Keratinocyte (primary cell): ENCODE data around the gene CALML5. TPM values are rescaled to one million over a fixed set of nuclear protein-coding genes. Genes with fewer than 3 reads are reported as not detected.
A peak's percentile ranks its signal among the peaks of the same experiment; 100 is the strongest.

Experiments
- DNase-seq: peaks from one replicate; pipeline ENCODE4 v3.0.0-alpha.2; 2011; ENCODE audit warnings: low read depth, missing footprints, low spot score
- FAIRE-seq: peaks from 2 replicates; lab custom pipeline; 2011; peaks lifted over from hg19 to GRCh38; lab: Jason Lieb, UNC
- H2AFZ ChIP-seq: 2 replicates; pipeline ENCODE4 v1.6.0; 2012; ENCODE audit warnings: low read length, control low read depth, inconsistent platforms; ENCODE audit not compliant: control insufficient read depth
- H3K27ac ChIP-seq: 2 replicates; pipeline ENCODE4 v1.5.1; 2011; ENCODE audit warnings: low read length; ENCODE audit not compliant: control insufficient read depth, insufficient read depth
- H3K27me3 ChIP-seq: 3 replicates; pipeline ENCODE4 v1.6.0; 2011; ENCODE audit warnings: low read length; ENCODE audit not compliant: control insufficient read depth, insufficient read depth; ENCODE audit errors: extremely low read depth
- H3K36me3 ChIP-seq, 2 experiments: 2 replicates in 1 of 2; 3 replicates in 1 of 2; pipeline ENCODE4 v1.5.1; 2011; ENCODE audit warnings: low read length in 2 of 2, mild to moderate bottlenecking in 1 of 2; ENCODE audit not compliant: control insufficient read depth in 2 of 2, insufficient read depth in 2 of 2; ENCODE audit errors: extremely low read depth in 1 of 2
- H3K4me1 ChIP-seq: 3 replicates; pipeline ENCODE4 v1.5.1; 2011; ENCODE audit warnings: low read length; ENCODE audit not compliant: control insufficient read depth, insufficient read depth; ENCODE audit errors: extremely low read depth
- H3K4me2 ChIP-seq: 3 replicates; pipeline ENCODE4 v1.6.0; 2011; ENCODE audit warnings: low read depth, low read length; ENCODE audit not compliant: control insufficient read depth, insufficient read depth; ENCODE audit errors: extremely low read depth
- H3K4me3 ChIP-seq, 3 experiments: fragments of 200-600 bp in 1 of 3; sonication (generic) in 1 of 3; 2 replicates in 2 of 3; 3 replicates in 1 of 3; pipeline ENCODE4 v1.5.1; 2011 to 2016; ENCODE audit warnings: low read length in 3 of 3, mild to moderate bottlenecking in 3 of 3, control low read depth in 2 of 3, inconsistent platforms in 1 of 3, low read depth in 1 of 3, mixed read lengths in 1 of 3, mixed run types in 1 of 3, moderate library complexity in 1 of 3; ENCODE audit not compliant: control insufficient read depth in 2 of 3, insufficient read depth in 2 of 3; ENCODE audit errors: extremely low read depth in 1 of 3
- H3K79me2 ChIP-seq: 2 replicates; pipeline ENCODE4 v1.6.0; 2012; ENCODE audit warnings: low read length; ENCODE audit not compliant: control insufficient read depth, insufficient read depth
- H3K9ac ChIP-seq: 3 replicates; pipeline ENCODE4 v1.6.0; 2011; ENCODE audit warnings: low read length; ENCODE audit not compliant: control insufficient read depth, insufficient read depth; ENCODE audit errors: extremely low read depth
- H3K9me1 ChIP-seq: 3 replicates; pipeline ENCODE4 v1.6.0; 2011; ENCODE audit warnings: low read length; ENCODE audit not compliant: control insufficient read depth, insufficient read depth; ENCODE audit errors: extremely low read depth
- H3K9me3 ChIP-seq: 2 replicates; pipeline ENCODE4 v1.5.1; 2012; ENCODE audit warnings: low read depth, low read length; ENCODE audit not compliant: control insufficient read depth
- H4K20me1 ChIP-seq: 3 replicates; pipeline ENCODE4 v1.6.0; 2011; ENCODE audit warnings: low read length; ENCODE audit not compliant: control insufficient read depth, insufficient read depth; ENCODE audit errors: extremely low read depth
- EZH2 ChIP-seq: IDR thresholded peaks from one replicate; pipeline ENCODE4 v1.6.1; 2012; ENCODE audit warnings: inconsistent platforms, mild to moderate bottlenecking, low read length, moderate library complexity
- dilution Hi-C: fragments of 300-500 bp; cut with MboI; formaldehyde crosslinking; loops from one replicate; pipeline ENCODE4 v1.7.0; 2020; ENCODE audit warnings: low sequenced_read_pairs; ENCODE audit not compliant: extremely low pct_ligation_motif_present
- polyA plus RNA-seq, 5 experiments: library from polyadenylated mRNA; depleted of rRNA in 3 of 5; stranded (reverse) in 3 of 5; stranded (forward) in 1 of 5; unstranded in 1 of 5; fragments of >200 nt; gene quantifications; 1 replicate in 1 of 5; 2 replicates in 3 of 5; 3 replicates in 1 of 5; pipeline versions ENCODE4 v1.2.1 to v1.2.3, GENCODE V29; 2011 to 2012; ENCODE audit warnings: missing spikeins in 2 of 5, low read depth in 1 of 5, low replicate concordance in 1 of 5
- TF ChIP-seq, protein P1 (sequence below), 3 experiments: IDR thresholded peaks in 1 of 3; conservative IDR thresholded peaks in 1 of 3; optimal IDR thresholded peaks in 1 of 3; 2 replicates in 2 of 3; 3 replicates in 1 of 3; pipeline versions ENCODE3 to v1.5.1; 2011; ENCODE audit warnings: low read length in 3 of 3, mild to moderate bottlenecking in 3 of 3, moderate library complexity in 2 of 3, control low read depth in 1 of 3, inconsistent platforms in 1 of 3; ENCODE audit not compliant: insufficient read depth in 2 of 3; ENCODE audit errors: extremely low read depth in 1 of 3

The CALML5 gene
- polyA plus RNA-seq, 1 donor (not counting 4 experiments of a cell fraction or from before 2014, with no cell fraction given): 5.7 TPM

DNA sequence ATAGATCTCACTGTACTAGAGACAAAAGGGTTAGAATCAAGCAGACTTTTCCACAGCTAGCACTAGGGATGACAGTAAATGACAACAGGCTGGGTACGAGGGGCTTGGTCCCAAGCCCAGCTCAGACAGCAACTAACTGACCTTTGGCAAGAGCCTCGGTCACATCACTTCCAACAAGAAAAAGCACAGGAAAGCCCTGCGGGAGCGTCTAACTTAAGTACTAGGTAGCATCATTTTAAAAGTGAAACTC is 48.2 kb upstream of the CALML5 start:
- Histone ChIP-seq H3K27me3 (no peaks in the 10 kb centered on the region), H3K9ac (peak overlapping the region; percentile 65), H3K9me3 (no peaks in the 10 kb centered on the region), H3K27ac (peak overlapping the region; percentile 87), H3K79me2 (no peaks in the 10 kb centered on the region), H3K4me1 (peaks cover 61% of the 10 kb centered on the region), H3K4me2 (peak overlapping the region; percentile 68), H3K4me3 (no peak overlapping the region), H3K9me1 (peaks cover 3% of the 10 kb centered on the region), H4K20me1 (no peaks in the 10 kb centered on the region), H3K36me3 (no peaks in the 10 kb centered on the region), H2AFZ (no peak overlapping the region)
- no peak for TF ChIP-seq EZH2
- TF ChIP-seq, protein P1, sequence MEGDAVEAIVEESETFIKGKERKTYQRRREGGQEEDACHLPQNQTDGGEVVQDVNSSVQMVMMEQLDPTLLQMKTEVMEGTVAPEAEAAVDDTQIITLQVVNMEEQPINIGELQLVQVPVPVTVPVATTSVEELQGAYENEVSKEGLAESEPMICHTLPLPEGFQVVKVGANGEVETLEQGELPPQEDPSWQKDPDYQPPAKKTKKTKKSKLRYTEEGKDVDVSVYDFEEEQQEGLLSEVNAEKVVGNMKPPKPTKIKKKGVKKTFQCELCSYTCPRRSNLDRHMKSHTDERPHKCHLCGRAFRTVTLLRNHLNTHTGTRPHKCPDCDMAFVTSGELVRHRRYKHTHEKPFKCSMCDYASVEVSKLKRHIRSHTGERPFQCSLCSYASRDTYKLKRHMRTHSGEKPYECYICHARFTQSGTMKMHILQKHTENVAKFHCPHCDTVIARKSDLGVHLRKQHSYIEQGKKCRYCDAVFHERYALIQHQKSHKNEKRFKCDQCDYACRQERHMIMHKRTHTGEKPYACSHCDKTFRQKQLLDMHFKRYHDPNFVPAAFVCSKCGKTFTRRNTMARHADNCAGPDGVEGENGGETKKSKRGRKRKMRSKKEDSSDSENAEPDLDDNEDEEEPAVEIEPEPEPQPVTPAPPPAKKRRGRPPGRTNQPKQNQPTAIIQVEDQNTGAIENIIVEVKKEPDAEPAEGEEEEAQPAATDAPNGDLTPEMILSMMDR (optimal IDR thresholded peaks at IDR 0.05 in 1 of 3, IDR thresholded peaks at IDR 0.05 in 1 of 3, conservative IDR thresholded peaks at IDR 0.05 in 1 of 3; ENCODE audit: extremely low read depth in 1 of 3, insufficient read depth in 2 of 3, low read length in 3 of 3): no peak
- FAIRE-seq (no peak), DNase-seq (no peak)
- dilution Hi-C loops: no loop called here

DNA sequence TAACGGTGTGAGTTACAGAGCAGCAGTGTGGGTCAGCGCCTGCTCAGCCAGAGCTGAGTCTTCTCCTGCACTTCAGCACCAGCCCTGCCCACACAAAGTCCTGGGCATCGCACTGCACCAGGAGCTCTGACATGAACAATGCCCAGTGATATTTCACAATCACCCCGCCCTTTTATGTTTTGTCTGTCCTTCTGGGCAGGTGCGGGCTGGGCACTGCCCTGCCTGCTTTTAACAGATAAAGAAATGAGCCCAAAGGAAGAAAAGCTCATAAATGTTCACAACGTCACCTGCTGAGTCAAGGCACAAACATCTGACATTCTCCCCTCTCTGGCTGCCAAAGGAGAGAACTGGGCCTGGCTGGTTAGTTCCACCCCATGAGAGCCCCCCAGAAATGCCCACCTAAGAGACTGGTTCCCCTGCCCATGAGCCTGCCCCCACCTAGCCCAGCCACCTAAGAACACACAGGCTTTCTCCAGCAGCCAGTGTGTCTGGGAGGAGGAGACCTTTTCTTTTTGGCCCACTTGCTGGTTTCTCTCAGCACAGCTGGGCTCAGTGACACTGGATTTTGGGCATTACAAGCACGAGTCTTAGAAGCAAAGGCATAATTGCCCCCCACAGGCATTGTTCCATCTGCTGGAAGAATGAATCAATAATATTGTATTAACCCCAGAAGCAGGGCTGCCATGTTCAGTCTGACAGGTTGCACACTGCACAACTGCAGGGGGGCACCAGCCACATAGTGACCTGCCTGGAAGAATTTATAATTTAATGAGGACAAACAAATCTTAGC is 47.7 kb upstream of the CALML5 start:
- TF ChIP-seq, protein P1 (optimal IDR thresholded peaks at IDR 0.05 in 1 of 3, IDR thresholded peaks at IDR 0.05 in 1 of 3, conservative IDR thresholded peaks at IDR 0.05 in 1 of 3; ENCODE audit: extremely low read depth in 1 of 3, insufficient read depth in 2 of 3, low read length in 3 of 3): no peak
- TF ChIP-seq EZH2: no peak
- peak overlapping the region; percentile 68 for H3K4me2 ChIP-seq
- no peaks in the 10 kb centered on the region for H3K79me2 ChIP-seq
- dilution Hi-C loops: no loop called here
- peak overlapping the region; percentile 87 for H3K27ac ChIP-seq
- peak; percentile 53 for FAIRE-seq
- H3K4me1 ChIP-seq: peaks cover 56% of the 10 kb centered on the region
- H3K27me3 ChIP-seq: no peaks in the 10 kb centered on the region
- no peak overlapping the region for H2AFZ ChIP-seq
- H3K36me3 ChIP-seq: no peaks in the 10 kb centered on the region
- peak overlapping the region in 1 of 3 experiments; percentile 15 for H3K4me3 ChIP-seq
- no peaks in the 10 kb centered on the region for H4K20me1 ChIP-seq
- H3K9me1 ChIP-seq: peaks cover 3% of the 10 kb centered on the region
- H3K9me3 ChIP-seq: no peaks in the 10 kb centered on the region
- peak overlapping the region; percentile 65 for H3K9ac ChIP-seq
- no peak for DNase-seq
